ENCODE results near the gene CHAT.
"Not testable (repeated sequence)": the region's sequence is repeated elsewhere in the genome, so short reads cannot be mapped to it uniquely, and the experiment has no call there.

Gene CHAT

GRCh38 chr10:49653273-49653929, 39.6 kb downstream of the CHAT start:
- no peak for DNase-seq (ENCODE audit: low spot score)

GRCh38 chr10:49654036-49654693, 40.3 kb downstream of the CHAT start:
- no peak for DNase-seq (ENCODE audit: low spot score)

- DNase-seq (ENCODE audit: low spot score), result no peak
Measured at GRCh38 chr10:49655099-49655498, 41.3 kb downstream of the CHAT start.

- no peak for DNase-seq (ENCODE audit: low spot score)
Measured at GRCh38 chr10:49656845-49657493, 43.1 kb downstream of the CHAT start.

- no peak for DNase-seq (ENCODE audit: low spot score)
Measured at GRCh38 chr10:49657606-49658005, 43.8 kb downstream of the CHAT start.

GRCh38 chr10:49661140-49661856, 47.5 kb downstream of the CHAT start:
- no peak for DNase-seq (ENCODE audit: low spot score)

GRCh38 chr10:49662169-49662830, 48.5 kb downstream of the CHAT start:
- no peak for DNase-seq (ENCODE audit: low spot score)

GRCh38 chr10:49663596-49663995, 49.8 kb downstream of the CHAT start:
- DNase-seq (ENCODE audit: low spot score), result no peak

- no peak for DNase-seq (ENCODE audit: low spot score)
Measured at GRCh38 chr10:49664006-49664841, 50.4 kb downstream of the CHAT start.

GRCh38 chr10:49664842-49665355, 51.1 kb downstream of the CHAT start:
- no peak for DNase-seq (ENCODE audit: low spot score)

- no peak for DNase-seq (ENCODE audit: low spot score)
Measured at GRCh38 chr10:49666054-49666615, 52.3 kb downstream of the CHAT start.

- no peak for DNase-seq (ENCODE audit: low spot score)
Measured at GRCh38 chr10:49666685-49667084, 52.8 kb downstream of the CHAT start.

- DNase-seq (ENCODE audit: low spot score), result no peak
Measured at GRCh38 chr10:49667991-49668390, 54.2 kb downstream of the CHAT start.

GRCh38 chr10:49668684-49669083, 54.8 kb downstream of the CHAT start:
- DNase-seq (ENCODE audit: low spot score), result no peak

GRCh38 chr10:49678827-49679479, 65.1 kb downstream of the CHAT start:
- no peak for DNase-seq (ENCODE audit: low spot score)

GRCh38 chr10:49679480-49679893, 65.7 kb downstream of the CHAT start, which contains the start of gene C10orf53:
C10orf53 (plus strand) TSS chr10:49679651; CDS start chr10:49679698, 47 bp downstream.
- peak; percentile 2 for DNase-seq (ENCODE audit: low spot score)

- not testable (repeated sequence) for DNase-seq (ENCODE audit: low spot score)
Measured at GRCh38 chr10:49682449-49682848, 68.6 kb downstream of the CHAT start.

- no peak for DNase-seq (ENCODE audit: low spot score)
Measured at GRCh38 chr10:49682879-49683278, 69.0 kb downstream of the CHAT start.

GRCh38 chr10:49686651-49687050, 72.8 kb downstream of the CHAT start:
- DNase-seq (ENCODE audit: low spot score), result no peak

- DNase-seq (ENCODE audit: low spot score), result no peak
Measured at GRCh38 chr10:49688261-49688846, 74.5 kb downstream of the CHAT start.
